HepG2 (cell line): ENCODE results near the gene ATG13. TPM values are rescaled to one million over a fixed set of nuclear protein-coding genes. Genes with fewer than 3 reads are reported as not detected.

ENCODE experiments used
- CENPT ChIP-seq: sonication (generic); formaldehyde crosslinking; IDR thresholded peaks from 2 replicates; pipeline ENCODE4 v1.8.0; 2022; ENCODE audit warnings: low read depth, mild to moderate bottlenecking, moderate library complexity, missing genetic modification reagents
- HDAC2 ChIP-seq: sonication (generic); formaldehyde crosslinking; IDR thresholded peaks from 2 replicates; pipeline ENCODE4 v1.4.0; 2020; ENCODE audit warnings: missing genetic modification reagents
- JDP2 ChIP-seq: sonication (generic); formaldehyde crosslinking; IDR thresholded peaks from 2 replicates; pipeline ENCODE4 v1.8.1; 2022; ENCODE audit warnings: missing genetic modification reagents, borderline replicate concordance
- MIER2 ChIP-seq: IDR thresholded peaks from 2 replicates; pipeline ENCODE4 v1.6.1; 2016; ENCODE audit warnings: missing biosample characterization, missing genetic modification reagents
- NR2F6 ChIP-seq, 2 experiments: IDR thresholded peaks; 2 replicates each; pipeline ENCODE4 v1.6.1; 2016; ENCODE audit warnings: antibody characterized with exemption in 1 of 2, mild to moderate bottlenecking in 1 of 2
- POLR2AphosphoS5 ChIP-seq: IDR thresholded peaks from 2 replicates; pipeline ENCODE4 v1.6.1; 2012; ENCODE audit warnings: low read depth, low read length
- RORA ChIP-seq: sonication (generic); formaldehyde crosslinking; IDR thresholded peaks from 2 replicates; pipeline ENCODE4 v1.5.0; 2020; ENCODE audit warnings: mild to moderate bottlenecking, missing genetic modification reagents, moderate library complexity
- STAG1 ChIP-seq: sonication (generic); formaldehyde crosslinking; IDR thresholded peaks from 2 replicates; pipeline ENCODE4 v1.4.0; 2020; ENCODE audit warnings: missing genetic modification reagents
- TCF12 ChIP-seq, 2 experiments: fragments of 450-650 bp in 1 of 2; sonication (generic) in 1 of 2; formaldehyde crosslinking in 1 of 2; IDR thresholded peaks; 2 replicates each; pipeline versions ENCODE4 v1.6.1 to v1.8.0; 2017 to 2022; ENCODE audit warnings: antibody characterized with exemption in 1 of 2, mild to moderate bottlenecking in 1 of 2, missing genetic modification reagents in 1 of 2, moderate library complexity in 1 of 2
- TEAD2 ChIP-seq: sonication (generic); formaldehyde crosslinking; IDR thresholded peaks from 2 replicates; pipeline ENCODE4 v1.9.0; 2021; ENCODE audit warnings: missing genetic modification reagents
- ZNF121 ChIP-seq: sonication (generic); formaldehyde crosslinking; IDR thresholded peaks from 2 replicates; pipeline ENCODE4 v1.5.0; 2020; ENCODE audit warnings: mild to moderate bottlenecking, missing genetic modification reagents
- ZNF253 ChIP-seq: sonication (generic); formaldehyde crosslinking; IDR thresholded peaks from 2 replicates; pipeline ENCODE4 v1.8.0; 2022; ENCODE audit warnings: mild to moderate bottlenecking, missing genetic modification reagents, borderline replicate concordance
- ZNF354B ChIP-seq: sonication (generic); formaldehyde crosslinking; IDR thresholded peaks from 2 replicates; pipeline ENCODE4 v1.8.0; 2022; ENCODE audit warnings: mild to moderate bottlenecking, missing genetic modification reagents
- ZNF407 ChIP-seq: sonication (generic); formaldehyde crosslinking; IDR thresholded peaks from one replicate; pipeline ENCODE4 v1.5.1; 2020; ENCODE audit warnings: mild to moderate bottlenecking, missing genetic modification reagents; ENCODE audit errors: not compliant biosample characterization
- ZNF496 ChIP-seq: sonication (generic); formaldehyde crosslinking; IDR thresholded peaks from 2 replicates; pipeline ENCODE4 v1.8.1; 2023; ENCODE audit warnings: mild to moderate bottlenecking, moderate library complexity, missing genetic modification reagents; ENCODE audit not compliant: insufficient replicate concordance
- ZNF770 ChIP-seq: sonication (generic); formaldehyde crosslinking; IDR thresholded peaks from 2 replicates; pipeline ENCODE4 v1.5.0; 2020; ENCODE audit warnings: mild to moderate bottlenecking, missing genetic modification reagents
- ZNF775 ChIP-seq: sonication (generic); formaldehyde crosslinking; IDR thresholded peaks from 2 replicates; pipeline ENCODE4 v1.4.0; 2020; ENCODE audit warnings: missing genetic modification reagents, mild to moderate bottlenecking, moderate library complexity, borderline replicate concordance
- polyA plus RNA-seq, 8 experiments: library from polyadenylated mRNA; depleted of rRNA in 3 of 8; stranded (reverse) in 7 of 8; unstranded in 1 of 8; fragments of >200 nt; fragmentation: Illumina TruSeq in 4 of 8; extraction: Trizol in 4 of 8; gene quantifications; 2 replicates each; pipeline versions ENCODE4 v1.2.1 to v1.2.3, GENCODE V29; 2011 to 2016; ENCODE audit warnings: low read depth in 4 of 8, missing spikeins in 1 of 8, mixed read lengths in 1 of 8; ENCODE audit not compliant: insufficient read depth in 1 of 8
- total RNA-seq, 5 experiments: library from RNA; depleted of rRNA; stranded (reverse); fragments of >200 nt; fragmentation: Illumina TruSeq; extraction: Trizol; gene quantifications; 2 replicates each; pipeline ENCODE4 v1.2.3, GENCODE V29; 2016; ENCODE audit warnings: low read depth in 1 of 5

The ATG13 gene
- total and polyA plus RNA-seq, 2 of the 13 experiments (the other 11 are each of a cell fraction or from before 2014, with no cell fraction given), result 55.0 to 77.3 TPM

- TF ChIP-seq ZNF770 (CRISPR knock-in tag) (peak; percentile 39), ZNF407 (CRISPR knock-in tag) (no peak), MIER2 (CRISPR knock-in tag) (no peak), ZNF253 (no peak), ZNF354B (CRISPR knock-in tag) (0 out of 2 replicates have a peak, but pooled peaks have one; percentile 66), STAG1 (CRISPR knock-in tag) (peak; percentile 20; the same call in 1 of the 2 replicates), ZNF496 (CRISPR knock-in tag) (no peak), JDP2 (CRISPR knock-in tag) (no peak), TEAD2 (CRISPR knock-in tag) (no peak), CENPT (CRISPR knock-in tag) (0 out of 2 replicates have a peak, but pooled peaks have one; percentile 39), NR2F6 (IDR thresholded peaks at IDR 0.05) (peak; percentile 36; the same call in 1 of the 2 replicates), NR2F6 (CRISPR knock-in tag; IDR thresholded peaks at IDR 0.05) (0 out of 2 replicates have a peak, but pooled peaks have one; percentile 48), ZNF775 (CRISPR knock-in tag) (no peak), ZNF121 (CRISPR knock-in tag) (no peak), RORA (CRISPR knock-in tag) (no peak), POLR2AphosphoS5 (peak; percentile 95), HDAC2 (peak; percentile 71), TCF12 (IDR thresholded peaks at IDR 0.05) (no peak), TCF12 (CRISPR knock-in tag; IDR thresholded peaks at IDR 0.05) (peak; percentile 44)
Measured at GRCh38 chr11:46700241-46701077, 83.1 kb downstream of the ATG13 start, which contains the start of the genes ARHGAP1 and ZNF408 (continued).
